ENCODE measurements around the gene UBE2J2.
A peak's percentile ranks its signal among the peaks of the same experiment; 100 is the strongest.

Gene UBE2J2

GRCh38 chr1:1230656-1231399 lies 42.8 kb downstream of the UBE2J2 start:
- peak overlapping the region; percentile 96 for H3K4me3 ChIP-seq (replicated peaks; ENCODE audit: low read depth, low read length)
- peak; percentile 44 for DNase-seq (ENCODE audit: extremely low read depth, low read depth)
- TF ChIP-seq CTCF (IDR thresholded peaks at IDR 0.05; ENCODE audit: low read depth, low read length, missing control alignments) = peak; percentile 37

- no peak for DNase-seq (ENCODE audit: extremely low read depth, low read depth)
- H3K4me3 ChIP-seq (replicated peaks; ENCODE audit: low read depth, low read length) = peak overlapping the region; percentile 96
- no peak for TF ChIP-seq CTCF (IDR thresholded peaks at IDR 0.05; ENCODE audit: low read depth, low read length, missing control alignments)
These were observed 43.9 kb downstream of the UBE2J2 start for GRCh38 chr1:1229770-1230169.

- no peak for DNase-seq (ENCODE audit: extremely low read depth, low read depth)
- TF ChIP-seq CTCF (IDR thresholded peaks at IDR 0.05; ENCODE audit: low read depth, low read length, missing control alignments) = no peak
- no peak overlapping the region for H3K4me3 ChIP-seq (replicated peaks; ENCODE audit: low read depth, low read length)
These were observed 44.9 kb downstream of the UBE2J2 start for GRCh38 chr1:1228596-1229321.

GRCh38 chr1:1228187-1228586 lies 45.5 kb downstream of the UBE2J2 start:
- DNase-seq (ENCODE audit: extremely low read depth, low read depth) = no peak
- no peak overlapping the region for H3K4me3 ChIP-seq (replicated peaks; ENCODE audit: low read depth, low read length)
- TF ChIP-seq CTCF (IDR thresholded peaks at IDR 0.05; ENCODE audit: low read depth, low read length, missing control alignments) = no peak

- TF ChIP-seq CTCF (IDR thresholded peaks at IDR 0.05; ENCODE audit: low read depth, low read length, missing control alignments) = no peak
- no peak overlapping the region for H3K4me3 ChIP-seq (replicated peaks; ENCODE audit: low read depth, low read length)
These were observed 46.3 kb downstream of the UBE2J2 start for GRCh38 chr1:1227386-1227785.

GRCh38 chr1:1226566-1227362 lies 46.9 kb downstream of the UBE2J2 start:
- no peak for DNase-seq (ENCODE audit: extremely low read depth, low read depth)
- TF ChIP-seq CTCF (IDR thresholded peaks at IDR 0.05; ENCODE audit: low read depth, low read length, missing control alignments) = no peak
- H3K4me3 ChIP-seq (replicated peaks; ENCODE audit: low read depth, low read length) = no peak overlapping the region

More at GRCh38 chr1:1227386-1227785, 46.3 kb downstream of the UBE2J2 start:
- DNase-seq (ENCODE audit: extremely low read depth, low read depth) = no peak
